Stimulated activated CD8-positive, alpha-beta memory T cell treated with anti-CD3 and anti-CD28 coated beads, Interleukin-15, amount 100 ng/mL, for 24 hours (primary cell): Measurements from ENCODE around the gene NEK6.

Experiments used
- DNase-seq: peaks from one replicate; pipeline ENCODE4 v3.0.0-alpha.2; 2020; ENCODE audit warnings: low read depth

NEK6 gene

GRCh38 chr9:124321935-124322334 is 64.2 kb downstream of the NEK6 start:
- no peak for DNase-seq

DNA sequence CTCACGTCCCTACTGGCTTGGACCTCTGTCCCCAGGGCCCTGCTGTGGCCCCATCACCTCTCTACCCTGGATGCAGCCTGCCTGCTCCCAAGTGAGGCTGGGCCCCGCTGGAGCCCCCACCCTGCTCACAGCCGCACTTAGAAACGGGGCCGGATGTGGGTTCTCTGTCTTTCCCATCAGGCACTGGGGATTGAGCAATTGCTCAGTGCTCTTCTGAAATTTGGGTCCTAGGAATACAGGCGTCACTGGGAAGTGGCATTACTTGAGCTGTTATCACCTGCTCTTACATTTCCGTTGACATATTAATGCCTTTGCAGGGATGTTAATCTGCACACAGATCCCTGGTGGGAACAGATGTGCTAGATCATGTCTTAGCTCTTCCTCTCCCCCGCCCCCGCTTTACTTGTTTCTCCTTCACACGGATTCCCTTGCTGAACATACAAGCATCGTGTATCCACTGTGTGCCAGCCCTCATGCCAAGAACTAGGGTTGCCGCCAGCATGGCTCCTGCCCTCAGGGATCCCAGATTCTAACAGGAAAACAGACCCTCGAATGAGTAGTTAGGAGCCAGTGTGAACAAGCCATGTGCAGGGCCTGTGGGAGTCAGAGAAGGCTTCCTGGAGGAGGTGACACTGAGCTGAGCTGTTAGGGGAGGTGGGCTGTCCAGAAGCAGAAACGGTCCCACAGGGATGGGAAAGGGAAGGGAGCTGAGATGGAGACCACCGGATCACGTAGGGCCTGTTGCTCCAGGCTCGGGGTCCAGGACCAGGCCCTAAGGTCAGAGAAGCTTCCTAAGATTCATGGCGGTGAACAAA is 65.1 kb downstream of the NEK6 start:
- DNase-seq = no peak

- no peak for DNase-seq
Measured at GRCh38 chr9:124323904-124324303, 66.2 kb downstream of the NEK6 start.

GRCh38 chr9:124325816-124326215 is 68.1 kb downstream of the NEK6 start:
- no peak for DNase-seq

GRCh38 chr9:124326378-124326777 is 68.6 kb downstream of the NEK6 start:
- DNase-seq = no peak

DNA sequence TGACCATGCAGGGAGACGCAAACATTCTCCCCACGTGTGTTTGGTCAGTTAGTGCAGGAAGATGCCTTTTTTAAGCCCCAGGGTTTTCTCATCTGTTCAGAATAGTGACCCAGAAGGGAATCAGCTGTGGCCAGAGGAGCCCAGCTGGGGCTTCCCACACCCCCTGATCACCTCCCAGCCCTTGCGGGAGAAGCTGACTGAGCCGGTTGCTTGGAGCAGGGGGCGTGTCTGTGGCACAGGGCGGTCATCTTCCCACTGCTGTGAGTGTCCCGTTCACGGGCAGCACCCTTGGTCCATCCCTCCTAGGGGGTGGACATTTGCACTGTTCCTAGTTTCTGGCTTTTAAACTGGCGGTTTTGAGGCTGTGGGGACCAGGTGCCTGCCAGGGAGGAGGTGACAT is 69.7 kb downstream of the NEK6 start:
- no peak for DNase-seq

GRCh38 chr9:124328285-124328684 is 70.5 kb downstream of the NEK6 start:
- no peak for DNase-seq

GRCh38 chr9:124329206-124329792 is 71.5 kb downstream of the NEK6 start:
- no peak for DNase-seq

DNA sequence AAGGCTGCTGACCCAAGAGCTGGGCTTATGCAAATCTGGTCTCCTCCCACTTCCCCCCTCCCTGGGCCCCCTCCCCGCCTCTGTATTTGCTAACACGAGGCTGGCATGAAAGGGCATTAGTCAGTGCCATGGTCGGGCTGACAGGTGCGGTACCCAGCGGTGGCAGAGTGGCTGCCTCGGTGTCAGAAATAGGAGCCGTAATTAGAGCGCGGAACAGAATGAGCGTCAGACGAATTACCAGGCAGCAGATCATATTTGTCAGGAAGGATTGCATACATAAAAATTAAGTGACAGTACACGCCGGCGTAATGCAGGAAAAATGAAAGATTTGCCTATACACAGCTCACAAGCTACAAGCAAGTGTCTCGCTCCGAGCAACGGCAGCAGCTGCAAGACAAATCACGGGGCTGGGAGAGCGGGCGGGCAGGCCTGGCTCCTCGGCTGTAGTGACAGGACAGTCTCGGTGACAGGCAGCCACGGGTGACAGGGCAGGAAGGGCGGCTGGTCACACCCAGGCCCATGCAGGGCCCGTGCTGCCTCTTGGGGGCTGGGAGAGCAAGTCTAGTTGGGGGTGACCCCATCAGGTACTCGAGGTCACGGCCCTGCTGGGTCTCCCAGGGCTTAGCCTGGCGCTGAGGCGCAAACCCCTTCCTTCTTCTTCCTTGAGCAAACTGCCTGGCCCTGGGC is 72.4 kb downstream of the NEK6 start:
- DNase-seq = no peak

DNA sequence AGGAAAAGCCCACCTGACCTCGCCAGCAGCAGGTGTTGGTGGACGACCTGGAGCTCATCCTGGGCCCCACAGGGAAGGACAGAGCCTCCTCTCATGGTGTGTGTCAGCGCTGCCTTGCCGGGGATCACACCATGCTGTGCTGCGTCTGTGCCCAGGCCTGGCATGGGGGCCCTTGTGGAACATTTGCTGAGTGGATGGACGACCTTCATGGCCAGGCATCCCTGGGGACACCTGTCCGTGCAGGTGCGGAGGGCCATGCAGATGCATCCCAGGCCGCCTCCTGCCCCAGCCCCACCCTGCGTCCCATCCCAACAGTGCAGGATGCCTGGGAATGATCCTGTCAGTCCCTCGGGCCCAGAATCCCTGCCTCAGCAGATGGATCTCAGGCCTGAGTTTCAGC is 73.8 kb downstream of the NEK6 start:
- no peak for DNase-seq

- DNase-seq = no peak
Measured at GRCh38 chr9:124332361-124333202, 74.8 kb downstream of the NEK6 start.

- no peak for DNase-seq
Measured at GRCh38 chr9:124333203-124333579, 75.4 kb downstream of the NEK6 start.

- DNase-seq = no peak
Measured at GRCh38 chr9:124334568-124335319, 77.0 kb downstream of the NEK6 start.

- no peak for DNase-seq
Measured at GRCh38 chr9:124335320-124335707, 77.6 kb downstream of the NEK6 start.

DNA sequence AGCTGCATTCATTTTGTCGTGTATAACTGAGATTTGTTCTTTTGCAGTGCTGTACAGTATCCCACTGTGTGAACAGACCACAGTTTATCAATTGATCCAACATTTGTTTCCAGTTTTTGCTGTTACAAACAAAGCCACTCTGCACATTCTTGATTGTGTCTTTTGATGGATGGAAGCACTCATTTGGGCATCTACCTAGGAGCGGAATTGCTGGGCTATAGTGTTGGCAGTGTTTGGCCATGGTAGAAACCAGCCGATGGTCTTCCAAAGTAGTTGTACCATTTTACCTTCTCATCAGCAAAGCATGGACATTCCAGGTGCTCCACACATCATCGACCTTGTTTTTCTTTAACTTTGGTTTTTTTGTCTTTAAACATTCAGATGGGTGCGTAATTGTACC is 79.8 kb downstream of the NEK6 start:
- DNase-seq = no peak

GRCh38 chr9:124339603-124340146 is 81.9 kb downstream of the NEK6 start:
- DNase-seq = no peak

- DNase-seq = no peak
Measured at GRCh38 chr9:124340219-124341069, 82.7 kb downstream of the NEK6 start.

DNA sequence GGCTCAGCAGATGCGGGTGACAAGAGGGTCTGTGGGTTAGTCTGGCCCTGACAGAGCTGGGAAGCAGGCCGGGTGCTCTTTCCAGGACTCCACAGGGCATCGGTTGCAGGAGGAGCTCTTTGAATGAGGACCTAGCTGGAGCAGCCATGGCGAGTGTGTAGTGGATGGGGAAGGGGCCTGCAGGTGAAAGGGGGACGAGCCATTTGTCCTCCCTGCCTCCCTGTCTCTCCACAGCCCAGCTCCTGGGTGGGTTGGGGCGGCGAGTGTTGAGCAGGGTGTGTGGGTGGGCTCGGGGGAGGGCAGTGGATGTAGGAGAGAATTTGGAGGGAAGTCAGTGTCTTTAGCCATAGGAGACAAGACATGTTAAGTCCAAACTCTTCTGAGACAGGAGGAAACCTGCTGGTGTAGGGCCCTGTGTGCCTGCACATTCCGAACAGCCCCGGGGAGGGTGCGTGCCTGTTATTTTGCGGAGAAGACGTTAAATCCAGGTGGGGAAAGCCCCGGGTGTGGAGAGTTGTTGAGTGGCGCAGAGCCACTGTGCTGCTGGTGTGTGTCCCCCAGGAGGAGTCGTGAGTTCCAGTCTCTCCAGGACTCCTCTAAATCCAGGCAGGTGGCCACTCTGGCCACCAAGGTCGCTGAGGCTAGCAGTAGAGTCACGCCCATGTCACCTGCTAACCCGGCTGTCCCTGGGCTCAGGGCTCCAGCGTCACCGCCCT is 83.9 kb downstream of the NEK6 start:
- no peak for DNase-seq

DNA sequence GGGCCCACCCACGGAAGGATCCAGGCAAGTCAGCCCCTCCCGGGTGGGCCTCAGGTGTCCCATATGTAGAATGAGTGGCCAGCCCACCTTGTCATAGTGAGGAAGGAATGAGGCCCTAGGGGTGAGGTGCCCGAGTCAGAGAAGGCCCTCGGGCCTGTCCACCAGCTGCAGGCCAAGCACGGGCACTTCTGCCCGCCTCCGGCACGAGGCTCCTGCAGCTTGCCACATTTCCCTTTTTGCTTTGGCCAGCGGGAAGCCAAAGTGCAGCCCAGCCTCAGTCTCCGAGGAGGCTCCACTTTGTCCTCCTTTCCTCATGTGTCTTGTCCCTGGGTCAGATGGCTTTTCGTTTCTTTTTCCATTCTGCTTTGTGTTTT is 84.6 kb downstream of the NEK6 start:
- DNase-seq = no peak
